GM21423 (cell line): ENCODE results near the gene DCP1B.
A peak's percentile ranks its signal among the peaks of the same experiment; 100 is the strongest.
"Not testable (repeated sequence)": the region's sequence is repeated elsewhere in the genome, so short reads cannot be mapped to it uniquely, and the experiment has no call there.

Experiments used
- ATAC-seq: cut with Tn5 transposase; IDR thresholded peaks from one replicate; pipeline ENCODE4 v1.9.1; 2021; ENCODE audit warnings: mild to moderate bottlenecking, moderate library complexity; ENCODE audit not compliant: unreplicated experiment

The DCP1B gene

GRCh38 chr12:1977109-1977508 lies 27.1 kb downstream of the DCP1B start:
- ATAC-seq, result no peak

- no peak for ATAC-seq
Observed at GRCh38 chr12:1974812-1975211, 29.4 kb downstream of the DCP1B start.

DNA sequence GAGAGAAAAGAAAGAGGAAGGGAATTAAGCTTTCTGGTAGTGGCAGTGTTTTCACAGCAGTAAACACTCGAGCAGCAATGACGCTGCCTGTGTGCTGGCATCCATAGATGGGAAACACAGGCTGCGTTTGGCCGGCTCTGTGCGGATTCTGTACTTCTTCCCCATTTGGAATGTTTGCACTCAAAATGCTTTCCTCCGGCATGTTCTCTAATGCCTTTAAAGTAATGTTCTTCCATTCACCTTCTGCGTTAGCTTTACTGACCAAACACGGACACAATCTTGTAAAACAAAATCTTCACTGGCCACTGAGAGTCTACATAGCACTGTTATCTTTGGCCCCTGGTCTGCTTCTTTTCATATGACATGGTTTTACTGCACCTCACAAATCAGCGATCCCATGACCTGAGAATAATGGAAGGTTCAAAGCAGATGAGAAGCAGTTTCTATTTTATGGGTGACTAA lies 31.4 kb downstream of the DCP1B start:
- no peak for ATAC-seq

GRCh38 chr12:1972260-1972659 lies 32.0 kb downstream of the DCP1B start:
- ATAC-seq, result no peak

GRCh38 chr12:1970331-1970900 lies 33.8 kb downstream of the DCP1B start:
- ATAC-seq, result no peak

- ATAC-seq, result no peak
Observed at GRCh38 chr12:1966561-1967226, 37.6 kb downstream of the DCP1B start.

DNA sequence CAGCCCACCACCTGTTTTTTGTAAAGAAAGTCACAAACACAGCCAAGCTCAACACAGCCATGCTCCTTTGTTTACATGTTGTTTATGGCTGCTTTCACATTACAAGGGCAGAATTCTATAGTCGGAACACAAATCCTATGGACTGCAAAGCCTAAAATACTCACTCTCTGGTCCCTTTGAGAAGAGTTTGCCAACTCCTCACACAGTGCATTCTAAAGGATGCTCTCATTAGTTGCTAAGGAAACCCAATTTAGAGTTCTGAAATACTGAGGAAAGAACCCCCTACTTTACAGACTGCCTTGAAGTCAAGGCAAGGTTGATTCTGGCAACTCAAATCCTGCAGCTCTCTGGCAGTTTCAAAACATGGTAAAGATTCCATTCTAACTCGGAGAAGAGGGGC lies 38.3 kb downstream of the DCP1B start:
- ATAC-seq, result no peak

GRCh38 chr12:1962051-1963020 lies 41.9 kb downstream of the DCP1B start:
- no peak for ATAC-seq

DNA sequence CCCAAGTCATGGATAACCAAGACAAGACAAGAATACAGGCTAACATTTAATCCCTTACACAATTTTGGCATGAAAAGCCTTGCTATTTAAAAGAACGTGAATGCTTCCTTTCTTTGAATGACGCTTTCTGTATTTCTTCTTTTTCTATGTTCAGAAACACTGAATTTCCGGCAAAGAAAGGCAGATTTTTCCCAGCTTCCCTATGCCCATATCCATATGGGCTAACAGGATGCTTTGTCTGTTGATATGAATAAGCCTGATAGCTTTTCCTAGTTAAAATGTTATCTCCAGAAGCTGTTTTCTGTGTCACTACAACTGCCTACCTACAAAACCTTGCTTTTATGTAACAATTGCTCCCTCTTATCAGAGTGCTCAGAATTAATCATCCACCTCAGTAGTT lies 47.5 kb downstream of the DCP1B start:
- no peak for ATAC-seq

DNA sequence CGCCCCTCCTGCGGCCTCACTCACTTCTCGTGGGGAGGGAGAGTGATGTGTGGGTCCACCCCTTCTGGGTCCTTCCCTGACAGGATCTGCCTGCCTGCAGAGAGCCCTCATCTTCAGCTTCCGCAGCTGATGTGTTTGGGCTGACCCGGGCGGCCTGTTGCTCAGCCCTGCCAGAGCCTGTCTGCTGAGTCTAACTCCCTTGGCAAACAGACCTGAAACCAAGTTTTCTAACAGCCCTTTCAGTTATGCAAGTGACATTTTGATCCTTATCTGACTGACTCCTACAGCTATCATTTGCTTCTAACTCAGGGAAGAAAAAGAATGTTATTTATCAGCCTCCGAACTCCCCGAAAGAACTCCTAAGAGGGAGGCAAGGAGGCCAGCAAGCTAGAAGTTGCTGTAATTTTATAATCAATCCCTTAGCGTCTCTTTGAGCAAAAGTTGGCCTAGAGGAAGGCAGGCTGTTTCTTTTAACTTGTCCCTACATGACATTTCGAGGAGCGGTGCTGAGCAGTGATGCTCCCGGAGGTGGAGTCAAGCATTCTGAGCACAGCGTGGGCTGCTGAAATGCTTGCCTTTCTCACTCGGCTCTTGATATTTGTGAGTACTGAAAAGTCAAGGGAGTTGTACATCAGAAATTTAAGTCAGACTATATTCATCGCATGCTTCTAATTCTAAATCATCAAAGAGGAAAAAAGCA lies 54.3 kb downstream of the DCP1B start:
- ATAC-seq, result no peak

DNA sequence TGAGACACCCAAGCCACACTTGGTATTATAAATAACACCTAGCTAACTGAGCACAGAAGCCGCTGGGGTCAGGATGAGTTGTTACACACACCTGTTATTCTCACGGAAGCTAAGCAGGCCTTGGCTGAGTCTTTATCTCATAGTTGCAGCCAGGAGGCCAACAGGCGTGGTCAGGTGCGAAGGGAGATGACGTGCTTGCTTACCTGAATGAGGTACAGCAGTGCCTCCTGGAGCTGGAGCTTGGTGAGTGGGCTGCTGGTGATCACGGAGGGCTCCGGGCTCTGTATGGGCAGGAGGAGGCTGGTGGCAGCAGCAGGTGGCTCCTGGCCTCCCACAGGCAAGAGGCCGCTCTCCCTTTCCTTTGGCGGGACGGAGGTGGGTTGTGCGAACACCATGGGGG lies 55.4 kb downstream of the DCP1B start:
- ATAC-seq, result no peak

DNA sequence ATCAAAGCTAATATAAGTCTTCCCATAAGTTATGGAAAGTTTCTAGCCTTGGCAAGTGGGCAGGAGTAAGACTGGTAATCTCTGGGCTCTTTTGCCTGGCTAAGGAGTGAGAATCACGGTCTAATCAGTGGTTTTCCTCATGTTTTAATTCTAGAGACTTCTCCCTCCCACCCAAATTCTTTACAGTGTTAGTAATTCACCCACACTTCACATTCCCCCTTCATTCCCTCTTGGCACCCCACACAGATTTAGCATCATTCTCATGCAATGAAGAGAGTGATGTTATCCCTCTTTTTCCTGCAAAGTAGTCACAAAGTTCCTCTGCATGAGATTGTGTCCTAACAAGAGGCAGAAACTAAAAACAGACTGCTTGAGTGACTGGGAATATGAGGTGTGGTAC lies 57.2 kb downstream of the DCP1B start:
- ATAC-seq, result no peak

DNA sequence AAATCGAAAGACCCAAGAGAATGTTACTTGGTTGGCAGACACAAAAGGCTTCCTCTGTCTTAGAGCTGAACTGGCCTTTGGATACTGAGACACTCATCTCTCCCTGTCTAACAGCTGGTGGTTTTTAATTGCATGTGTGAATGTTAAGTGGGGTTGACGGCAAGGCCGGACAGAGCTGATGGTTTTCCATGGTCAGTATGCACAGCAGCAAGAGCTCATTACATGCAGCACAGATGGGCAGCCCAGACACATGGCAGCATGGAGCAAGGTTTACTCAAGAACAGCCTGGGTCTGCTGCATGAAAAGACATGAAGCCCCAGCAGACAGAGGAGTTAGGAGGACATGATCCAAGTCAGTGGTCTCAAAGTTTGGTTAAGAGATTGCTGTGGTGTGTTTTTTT lies 58.0 kb downstream of the DCP1B start:
- no peak for ATAC-seq

DNA sequence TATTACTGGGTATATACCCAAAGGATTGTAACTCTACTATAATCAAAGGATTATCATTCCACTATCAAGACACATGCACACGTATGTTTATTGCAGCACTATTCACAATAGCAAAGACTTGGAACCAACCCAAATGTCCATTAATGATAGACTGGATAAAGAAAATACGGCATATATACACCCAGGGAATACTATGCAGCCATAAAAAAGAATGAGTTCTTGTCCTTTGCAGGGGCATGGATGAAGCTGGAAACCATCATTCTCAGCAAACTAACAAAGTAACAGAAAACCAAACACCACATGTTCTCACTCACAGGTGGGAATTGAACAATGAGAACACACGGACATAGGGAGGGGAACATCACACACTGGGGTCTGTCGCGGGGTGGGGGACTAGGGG lies 58.8 kb downstream of the DCP1B start:
- ATAC-seq, result not testable (repeated sequence)

DNA sequence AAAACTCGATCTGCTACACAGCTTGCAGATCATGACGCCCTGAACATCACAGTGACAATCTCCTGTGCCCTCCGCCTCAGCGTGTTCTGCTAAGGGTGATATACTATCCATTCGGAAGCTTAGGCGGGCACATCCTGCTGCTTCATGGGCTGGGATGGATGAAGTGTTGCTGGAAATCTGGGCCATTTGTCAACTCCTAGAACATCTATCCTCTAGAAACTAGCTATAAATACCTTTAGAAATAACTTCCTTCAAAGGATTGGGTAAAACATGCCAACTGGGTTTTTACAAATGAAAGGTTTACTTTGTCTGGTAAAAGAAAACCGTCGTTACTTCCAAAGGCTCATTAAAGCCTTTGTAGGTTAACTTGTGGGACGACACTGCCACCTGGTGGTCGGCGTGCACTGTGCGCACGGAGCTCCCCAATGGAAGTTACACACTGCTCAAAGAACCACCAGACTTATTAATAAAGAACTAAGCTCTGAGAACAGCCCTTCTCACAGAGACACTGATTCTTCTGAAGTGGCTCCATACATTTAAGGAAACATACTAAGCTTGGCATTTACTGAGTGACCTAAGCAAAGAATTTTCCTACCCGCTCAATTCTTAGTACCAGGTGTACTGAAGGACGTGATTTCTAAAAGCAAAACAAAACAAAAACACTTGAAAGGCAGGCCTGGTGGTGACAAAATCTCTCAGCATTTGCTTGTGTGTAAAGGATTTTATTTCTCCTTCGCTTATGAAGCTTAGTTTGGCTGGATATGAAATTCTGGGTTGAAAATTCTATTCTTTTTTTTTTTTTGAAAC lies 64.3 kb downstream of the DCP1B start:
- ATAC-seq, result peak; percentile 72

GRCh38 chr12:1939331-1939730 lies 64.9 kb downstream of the DCP1B start:
- no peak for ATAC-seq

- ATAC-seq, result no peak
Observed at GRCh38 chr12:1937481-1938224, 66.6 kb downstream of the DCP1B start.

- no peak for ATAC-seq
Observed at GRCh38 chr12:1936406-1937320, 67.6 kb downstream of the DCP1B start.
